GM23338 (cell line): ENCODE results near the gene HS6ST1. TPM values are rescaled to one million over a fixed set of nuclear protein-coding genes. Genes with fewer than 3 reads are reported as not detected.

Experiments
- ATAC-seq: fragments of 200-7000 bp; cut with Tn5 transposase; 3 replicates; pipeline ENCODE4 v1.9.1; 2020
- DNase-seq: peaks from one replicate; pipeline ENCODE4 v3.0.0-alpha.2; 2015; ENCODE audit warnings: low spot score
- H2AFZ ChIP-seq: fragments of 200-600 bp; sonication (generic); 2 replicates; pipeline ENCODE4 v1.8.0; 2016; ENCODE audit warnings: antibody characterized with exemption, mild to moderate bottlenecking, moderate library complexity
- H3F3A ChIP-seq: fragments of 200-600 bp; sonication (generic); replicated peaks from 2 replicates; pipeline ENCODE4 v1.8.0; 2017; ENCODE audit warnings: antibody characterized with exemption, mixed run types, low read depth
- H3K27ac ChIP-seq: fragments of 200-600 bp; sonication (generic); 2 replicates; pipeline ENCODE4 v1.6.1; 2016; ENCODE audit warnings: low read depth
- H3K27me3 ChIP-seq: fragments of 200-600 bp; sonication (generic); 2 replicates; pipeline ENCODE4 v1.8.0; 2016; ENCODE audit warnings: mild to moderate bottlenecking, mixed run types, moderate library complexity; ENCODE audit not compliant: insufficient read depth
- H3K36me3 ChIP-seq: fragments of 200-600 bp; sonication (generic); 2 replicates; pipeline ENCODE4 v1.8.0; 2016; ENCODE audit warnings: mild to moderate bottlenecking; ENCODE audit not compliant: insufficient read depth
- H3K4me1 ChIP-seq: fragments of 200-600 bp; sonication (generic); 2 replicates; pipeline ENCODE4 v1.8.0; 2016; ENCODE audit warnings: mild to moderate bottlenecking, moderate library complexity; ENCODE audit not compliant: insufficient read depth
- H3K4me2 ChIP-seq: fragments of 200-600 bp; sonication (generic); 2 replicates; pipeline ENCODE4 v1.7.1; 2017; ENCODE audit warnings: mixed run types
- H3K4me3 ChIP-seq: fragments of 200-600 bp; sonication (generic); 2 replicates; pipeline ENCODE4 v1.6.1; 2016; ENCODE audit warnings: mixed run types
- H3K79me2 ChIP-seq: fragments of 200-600 bp; sonication (generic); replicated peaks from 2 replicates; pipeline ENCODE4 v1.8.0; 2017; ENCODE audit warnings: mild to moderate bottlenecking; ENCODE audit not compliant: insufficient read depth
- H3K9me2 ChIP-seq: fragments of 200-600 bp; sonication (generic); 2 replicates; pipeline ENCODE4 v1.8.0; 2017; ENCODE audit not compliant: insufficient read depth
- H4K20me1 ChIP-seq: fragments of 200-600 bp; sonication (generic); replicated peaks from 2 replicates; pipeline ENCODE4 v1.8.0; 2017; ENCODE audit warnings: mild to moderate bottlenecking; ENCODE audit not compliant: insufficient read depth
- H3K27ac Mint-ChIP-seq: 2 replicates; pipeline ENCODE4 v1.8.0; 2020; ENCODE audit warnings: inconsistent platforms, mild to moderate bottlenecking, moderate library complexity, mixed read lengths
- H3K27me3 Mint-ChIP-seq: 3 replicates; pipeline ENCODE4 v1.8.0; 2022; ENCODE audit warnings: low read depth, mild to moderate bottlenecking, moderate library complexity, mixed read lengths, inconsistent platforms; ENCODE audit not compliant: insufficient read depth, poor library complexity
- H3K36me3 Mint-ChIP-seq: 3 replicates; pipeline ENCODE4 v1.8.0; 2021; ENCODE audit warnings: low read depth, mild to moderate bottlenecking, inconsistent platforms, moderate library complexity, mixed read lengths
- H3K4me1 Mint-ChIP-seq: 3 replicates; pipeline ENCODE4 v1.8.0; 2020; ENCODE audit warnings: mild to moderate bottlenecking, inconsistent platforms, mixed read lengths
- H3K4me3 Mint-ChIP-seq: 3 replicates; pipeline ENCODE4 v1.8.0; 2021; ENCODE audit warnings: moderate library complexity, mild to moderate bottlenecking, inconsistent platforms, mixed read lengths
- H3K9me3 Mint-ChIP-seq: 3 replicates; pipeline ENCODE4 v1.8.0; 2020; ENCODE audit warnings: moderate library complexity, mild to moderate bottlenecking, inconsistent platforms, mixed read lengths
- CREB1 ChIP-seq: fragments of 250-450 bp; sonication (Bioruptor Pico); IDR thresholded peaks from 2 replicates; pipeline ENCODE4 v1.5.0; 2020; ENCODE audit warnings: low read depth, mild to moderate bottlenecking, moderate library complexity
- CTCF ChIP-seq, 2 experiments: fragments of 200-600 bp in 1 of 2; sonication (generic) in 1 of 2; conservative IDR thresholded peaks; 2 replicates each; pipeline versions ENCODE4 v1.5.1 to v1.6.1; 2016 to 2017; ENCODE audit warnings: antibody characterized with exemption in 2 of 2, low read depth in 2 of 2, mild to moderate bottlenecking in 2 of 2, moderate library complexity in 1 of 2
- ETS1 ChIP-seq: IDR thresholded peaks from 2 replicates; pipeline ENCODE4 v1.6.1; 2016; ENCODE audit warnings: antibody characterized with exemption
- EZH2 ChIP-seq: fragments of 200-600 bp; sonication (generic); IDR thresholded peaks from one replicate; pipeline ENCODE4 v1.8.0; 2017; ENCODE audit warnings: antibody characterized with exemption, mild to moderate bottlenecking, low read depth; ENCODE audit not compliant: unreplicated experiment
- EZH2phosphoT487 ChIP-seq: fragments of 200-600 bp; sonication (generic); IDR thresholded peaks from one replicate; pipeline ENCODE4 v1.8.1; 2018; ENCODE audit warnings: antibody characterized with exemption; ENCODE audit not compliant: unreplicated experiment
- JUNB ChIP-seq: IDR thresholded peaks from one replicate; pipeline ENCODE4 v1.6.1; 2016; ENCODE audit warnings: antibody characterized with exemption; ENCODE audit not compliant: unreplicated experiment
- NANOG ChIP-seq: IDR thresholded peaks from 2 replicates; pipeline ENCODE4 v1.6.1; 2016; ENCODE audit warnings: antibody characterized with exemption, borderline replicate concordance
- POLR2AphosphoS5 ChIP-seq: IDR thresholded peaks from 2 replicates; pipeline ENCODE4 v1.6.1; 2016; ENCODE audit warnings: antibody characterized with exemption, low read depth
- REST ChIP-seq: IDR thresholded peaks from one replicate; pipeline ENCODE4 v1.6.1; 2018; ENCODE audit warnings: antibody characterized with exemption; ENCODE audit not compliant: unreplicated experiment
- STAT1 ChIP-seq: IDR thresholded peaks from one replicate; pipeline ENCODE4 v1.6.1; 2016; ENCODE audit warnings: antibody characterized with exemption; ENCODE audit not compliant: unreplicated experiment
- ZNF114 ChIP-seq: fragments of 250-450 bp; sonication (Bioruptor Pico); IDR thresholded peaks from 2 replicates; pipeline ENCODE4 v1.5.0; 2020; ENCODE audit warnings: mild to moderate bottlenecking, moderate library complexity
- ZNF331 ChIP-seq: fragments of 250-450 bp; sonication (Bioruptor Pico); IDR thresholded peaks from 2 replicates; pipeline ENCODE4 v1.5.0; 2020; ENCODE audit warnings: low read depth, mild to moderate bottlenecking, moderate library complexity
- ZNF462 ChIP-seq: fragments of 250-450 bp; sonication (Bioruptor Pico); IDR thresholded peaks from 2 replicates; pipeline ENCODE4 v1.5.0; 2020; ENCODE audit warnings: mild to moderate bottlenecking, moderate library complexity
- polyA plus RNA-seq: library from polyadenylated mRNA; unstranded; fragments of >200 nt; fragmentation: Nextera tagmentation; extraction: Ambion mirVana; gene quantifications from 2 replicates; pipeline ENCODE4 v1.2.1, GENCODE V29; 2016
- total RNA-seq: library from RNA; depleted of rRNA; stranded (reverse); fragments of >200 nt; shearing (Covaris generic); gene quantifications from 2 replicates; pipeline ENCODE4 v1.2.3, GENCODE V29; 2014

Gene HS6ST1
- total and polyA plus RNA-seq, 2 experiments from 2014 or later: 21.1 to 106 TPM

- TF ChIP-seq REST (no peak), NANOG (no peak), ETS1 (no peak), STAT1 (no peak), ZNF462 (CRISPR knock-in tag) (no peak), CREB1 (CRISPR knock-in tag) (no peak), EZH2 (no peak), POLR2AphosphoS5 (no peak), EZH2phosphoT487 (no peak), ZNF331 (CRISPR knock-in tag) (no peak), JUNB (no peak), CTCF (conservative IDR thresholded peaks at IDR 0.05; ENCODE audit: low read depth in 2 of 2) (no peak), ZNF114 (no peak)
- peaks cover 14% of the 10 kb centered on the region; the same call in 2 of the 3 replicates for H3K36me3 Mint-ChIP-seq
- peaks cover 27% of the 10 kb centered on the region for H3K9me3 Mint-ChIP-seq
- Histone ChIP-seq H3K4me3 (no peak overlapping the region), H3K27me3 (no peaks in the 10 kb centered on the region), H3K4me1 (no peaks in the 10 kb centered on the region), H3K4me2 (no peak overlapping the region), H3K9me2 (no peaks in the 10 kb centered on the region; the same call in 1 of the 2 replicates), H4K20me1 (no peaks in the 10 kb centered on the region), H2AFZ (no peak overlapping the region), H3F3A (no peaks in the 10 kb centered on the region), H3K27ac (no peak overlapping the region), H3K36me3 (peaks cover 8% of the 10 kb centered on the region; the same call in 1 of the 2 replicates), H3K79me2 (no peaks in the 10 kb centered on the region)
- peaks cover 3% of the 10 kb centered on the region for H3K27me3 Mint-ChIP-seq
- no peak overlapping the region for H3K4me3 Mint-ChIP-seq
- ATAC-seq (no peak), DNase-seq (no peak)
- H3K4me1 Mint-ChIP-seq: no peaks in the 10 kb centered on the region
- no peak overlapping the region for H3K27ac Mint-ChIP-seq
These were observed 13.5 kb upstream of the HS6ST1 start for GRCh38 chr2:128332091-128332634.
